Mucosa of stomach (tissue), 1 donor: ENCODE data around the gene GFRA3.

ENCODE experiments used
- H3K27me3 ChIP-seq: one replicate; pipeline ENCODE4 v1.7.0; 2013; ENCODE audit warnings: mild to moderate bottlenecking, low read length; ENCODE audit not compliant: control insufficient read depth, insufficient read depth
- H3K36me3 ChIP-seq: one replicate; pipeline ENCODE4 v1.7.0; 2013; ENCODE audit warnings: low read length; ENCODE audit not compliant: control insufficient read depth, insufficient read depth
- H3K4me1 ChIP-seq: one replicate; pipeline ENCODE4 v1.7.0; 2013; ENCODE audit warnings: mild to moderate bottlenecking, low read length; ENCODE audit not compliant: control insufficient read depth, insufficient read depth
- H3K4me3 ChIP-seq: one replicate; pipeline ENCODE4 v1.7.0; 2013; ENCODE audit warnings: low read length
- H3K9ac ChIP-seq: one replicate; pipeline ENCODE4 v1.7.0; 2013; ENCODE audit warnings: mild to moderate bottlenecking, low read length, moderate library complexity
- H3K9me3 ChIP-seq: one replicate; pipeline ENCODE4 v1.7.0; 2013; ENCODE audit warnings: mild to moderate bottlenecking, low read length, moderate library complexity; ENCODE audit not compliant: control insufficient read depth
- donor health status: Pancreatic carcinoma.

The GFRA3 gene

DNA sequence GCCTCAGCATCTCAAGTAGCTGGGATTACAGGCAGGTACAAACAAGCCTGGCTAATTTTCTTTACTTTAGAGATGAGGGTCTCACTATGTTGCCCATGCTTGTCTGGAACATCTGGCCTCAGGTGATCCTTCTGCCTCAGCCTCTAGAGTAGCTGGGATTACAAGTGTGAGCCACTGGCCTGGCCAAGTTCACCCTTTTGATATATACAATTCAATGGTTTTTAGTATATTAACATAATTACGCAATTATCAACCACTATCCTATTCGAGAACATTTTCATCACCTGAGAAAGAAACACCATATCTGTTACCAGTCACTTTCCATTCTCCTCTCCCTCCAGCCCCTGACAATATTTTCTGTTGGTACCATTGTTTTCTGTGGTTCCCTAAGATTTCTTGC lies 57.6 kb downstream of the GFRA3 start:
- Histone ChIP-seq H3K36me3 (no peaks in the 10 kb centered on the region), H3K9me3 (no peaks in the 10 kb centered on the region), H3K9ac (no peak overlapping the region), H3K4me3 (no peak overlapping the region), H3K27me3 (no peaks in the 10 kb centered on the region), H3K4me1 (peaks cover 13% of the 10 kb centered on the region)

DNA sequence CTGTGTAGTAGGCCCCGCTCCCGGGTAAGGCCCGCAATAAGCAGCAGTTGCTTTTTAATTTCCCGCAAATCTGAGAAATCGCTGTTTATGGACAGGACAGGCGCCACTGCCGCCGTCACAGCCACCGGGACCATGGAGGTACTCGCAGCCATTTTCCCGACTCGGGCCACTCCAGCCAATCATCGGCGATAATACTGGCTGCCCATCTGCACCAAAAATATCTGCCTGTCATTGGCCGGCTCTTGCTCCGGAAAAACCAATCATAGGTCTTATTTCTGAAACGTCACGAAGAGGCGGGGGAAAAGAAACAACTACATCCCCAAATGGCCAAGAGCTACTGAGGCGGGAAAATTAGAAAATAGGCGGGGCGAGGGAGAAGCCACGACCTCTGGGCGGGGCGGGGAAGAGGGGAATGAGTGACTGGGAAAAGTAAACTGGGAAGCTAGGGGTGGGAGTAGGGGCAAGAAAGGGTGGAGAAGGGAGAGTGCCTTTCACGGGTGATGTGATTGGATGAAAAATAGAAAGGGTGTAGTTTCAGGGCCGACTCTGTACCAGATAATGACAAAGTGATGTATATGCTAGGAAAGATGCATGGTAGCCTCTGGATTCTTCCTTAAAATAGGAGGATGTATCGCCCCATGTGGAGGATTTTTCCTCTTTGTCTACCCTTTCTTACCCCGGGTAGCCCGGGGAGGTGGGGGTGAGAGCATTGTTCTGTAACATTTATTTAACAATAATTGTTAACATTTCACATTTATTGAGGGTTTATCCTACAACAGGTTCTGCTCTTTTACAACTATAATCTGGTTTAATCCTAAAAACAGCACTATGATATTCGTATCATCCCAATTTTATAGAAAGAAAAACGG lies 61.0 kb downstream of the GFRA3 start, which contains the start of gene CDC23:
CDC23 (minus strand) TSS at position 163 of the 869 bp plus-strand sequence; CDS start at position 152, 11 bp downstream.
- Histone ChIP-seq H3K4me3 (peak within 1 kb of the TSS; percentile 89), H3K9me3 (no peaks in the 10 kb centered on the region), H3K36me3 (no peaks in the 10 kb centered on the region), H3K27me3 (no peaks in the 10 kb centered on the region), H3K4me1 (peaks cover 13% of the 10 kb centered on the region), H3K9ac (peak within 1 kb of the TSS; percentile 96)

DNA sequence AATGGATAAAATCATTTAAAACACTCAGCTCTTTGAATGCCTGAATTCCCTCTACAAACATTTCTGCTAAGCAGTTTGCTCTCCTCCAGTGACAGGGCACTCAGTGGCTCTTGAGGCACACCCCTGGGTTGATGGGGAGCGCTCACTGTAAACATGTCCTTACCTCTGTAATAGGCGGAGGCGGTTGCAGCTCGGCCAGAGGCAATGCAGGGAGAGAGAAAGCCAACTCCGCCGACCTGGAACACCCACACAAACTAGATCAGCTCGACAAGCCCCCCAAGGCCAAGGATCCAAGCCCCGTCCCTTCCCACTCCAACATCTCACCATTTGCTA lies 61.6 kb downstream of the GFRA3 start:
- Histone ChIP-seq H3K4me3 (peak overlapping the region; percentile 89), H3K27me3 (no peaks in the 10 kb centered on the region), H3K9me3 (no peaks in the 10 kb centered on the region), H3K4me1 (peaks cover 13% of the 10 kb centered on the region), H3K9ac (peak overlapping the region; percentile 96), H3K36me3 (no peaks in the 10 kb centered on the region)

DNA sequence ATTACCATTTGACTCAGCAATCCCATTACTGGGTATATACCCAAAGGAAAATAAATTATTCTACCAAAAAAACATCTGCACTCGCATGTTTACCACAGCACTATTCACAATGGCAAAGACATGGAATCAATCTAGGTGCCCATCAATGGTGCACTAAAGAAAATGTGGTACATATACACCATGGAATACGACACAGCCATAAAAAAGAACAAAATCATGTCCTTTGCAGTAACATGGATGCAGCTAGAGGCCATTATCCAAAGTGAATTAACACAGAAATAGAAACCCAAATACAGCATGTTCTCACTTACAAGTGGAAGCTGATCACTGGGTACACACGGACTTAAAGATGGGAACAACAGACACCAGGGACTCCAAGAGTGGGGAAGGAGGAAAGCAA lies 63.4 kb downstream of the GFRA3 start:
- Histone ChIP-seq H3K4me1 (peaks cover 13% of the 10 kb centered on the region), H3K4me3 (no peak overlapping the region), H3K36me3 (no peaks in the 10 kb centered on the region), H3K9me3 (no peaks in the 10 kb centered on the region), H3K9ac (no peak overlapping the region), H3K27me3 (no peaks in the 10 kb centered on the region)
